Endometrium (tissue), 2 donors: ENCODE data around the gene SKIC3.
A peak's percentile ranks its signal among the peaks of the same experiment; 100 is the strongest.

ENCODE experiments used
- FAIRE-seq: peaks from 2 replicates; lab custom pipeline; 2012; peaks lifted over from hg19 to GRCh38; lab: Jason Lieb, UNC
- donor health status: control.
- donor health status: control.

Gene SKIC3

DNA sequence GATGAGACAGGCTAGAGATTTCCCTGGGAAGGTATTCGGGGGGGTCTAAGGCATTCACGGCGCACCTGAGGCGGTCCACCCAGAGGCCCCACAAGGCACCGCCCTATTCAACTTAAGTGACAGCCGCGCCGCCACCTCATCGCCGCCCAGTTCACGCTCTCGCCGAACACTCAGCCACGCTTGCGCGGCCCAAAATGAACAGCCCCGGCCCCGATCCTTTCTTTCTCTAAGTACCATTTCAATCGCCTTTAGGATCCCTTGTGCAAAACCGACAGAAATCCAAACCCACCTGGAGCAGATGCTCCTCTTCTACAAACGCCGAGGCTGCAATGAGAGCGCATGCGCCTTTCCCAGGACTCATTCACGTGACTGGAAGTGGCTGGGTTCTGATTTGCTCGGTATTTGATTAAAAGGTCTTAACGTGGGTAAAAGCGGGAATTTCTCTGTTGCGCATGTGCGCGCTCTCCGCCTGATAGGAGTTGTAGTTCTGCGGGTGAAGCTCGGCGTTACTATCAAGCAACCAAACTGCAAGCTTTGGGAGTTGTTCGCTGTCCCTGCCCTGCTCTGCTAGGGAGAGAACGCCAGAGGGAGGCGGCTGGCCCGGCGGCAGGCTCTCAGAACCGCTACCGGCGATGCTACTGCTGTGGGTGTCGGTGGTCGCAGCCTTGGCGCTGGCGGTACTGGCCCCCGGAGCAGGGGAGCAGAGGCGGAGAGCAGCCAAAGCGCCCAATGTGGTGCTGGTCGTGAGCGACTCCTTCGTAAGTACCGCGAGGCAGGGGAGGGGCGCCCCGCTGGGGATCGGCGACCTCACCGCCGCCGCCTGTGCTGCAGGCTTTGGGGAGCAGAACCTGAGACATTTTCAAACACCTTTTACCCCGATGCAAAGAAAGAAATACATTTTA is at the start of gene SKIC3, which contains the start of gene ARSK:
TSS of gene SKIC3 (minus strand) at position 331 of the 902 bp plus-strand sequence. CDS start 7,827 bp downstream, outside the sequence.
TSS of gene ARSK (plus strand) at position 455 of the 902 bp plus-strand sequence. CDS start at position 633, 178 bp downstream.
- peak; percentile 88 for FAIRE-seq

- no peak for FAIRE-seq
These were observed 45.8 kb upstream of the SKIC3 start for GRCh38 chr5:95600557-95600956.

DNA sequence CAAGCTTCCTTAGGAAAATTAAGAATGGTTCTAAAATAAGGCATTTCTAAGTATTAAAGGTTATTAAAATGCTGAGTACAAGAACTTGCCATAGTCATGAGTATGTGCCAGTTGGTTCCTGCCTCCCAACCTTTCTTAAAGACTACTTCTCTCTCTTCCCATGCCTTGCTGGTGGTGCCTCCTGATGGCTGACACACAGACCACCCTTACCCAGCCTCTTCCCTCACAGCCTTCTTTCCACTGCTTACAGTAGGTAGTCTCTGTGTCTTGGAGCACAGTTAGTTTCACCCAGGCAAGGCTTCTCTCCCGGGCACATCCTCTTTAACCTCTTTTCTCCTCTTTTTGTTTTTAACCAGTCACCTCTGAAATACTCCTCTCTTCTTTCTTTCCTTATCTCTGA is 44.5 kb upstream of the SKIC3 start:
- FAIRE-seq: no peak

DNA sequence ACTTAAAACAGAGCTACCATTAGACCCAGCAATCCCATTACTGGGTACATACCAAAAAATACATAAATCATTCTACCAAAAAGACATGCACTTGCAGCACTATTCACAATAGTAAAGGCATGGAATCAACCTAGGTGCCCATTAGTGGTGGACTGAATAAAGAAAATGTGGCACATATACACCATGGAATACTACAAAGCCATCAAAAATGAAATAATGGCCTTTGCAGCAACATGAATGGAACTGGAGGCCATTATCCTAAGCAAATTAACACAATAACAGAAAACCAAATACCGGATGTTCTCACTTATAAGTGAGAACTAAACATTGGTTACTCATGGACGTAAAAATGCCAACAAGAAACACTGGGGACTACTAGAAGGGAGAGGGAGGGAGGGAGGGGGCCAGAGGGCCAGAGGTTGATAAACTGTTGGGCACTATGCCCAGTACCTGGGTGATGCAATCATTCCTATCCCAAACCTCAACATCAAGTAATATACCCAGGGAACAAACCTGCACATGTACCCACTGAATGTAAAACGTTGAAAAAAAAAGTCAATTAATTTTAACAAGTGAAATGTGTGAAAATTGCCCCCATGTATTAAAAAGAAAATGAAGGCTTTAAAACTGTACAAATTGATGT is 40.6 kb upstream of the SKIC3 start:
- no peak for FAIRE-seq

DNA sequence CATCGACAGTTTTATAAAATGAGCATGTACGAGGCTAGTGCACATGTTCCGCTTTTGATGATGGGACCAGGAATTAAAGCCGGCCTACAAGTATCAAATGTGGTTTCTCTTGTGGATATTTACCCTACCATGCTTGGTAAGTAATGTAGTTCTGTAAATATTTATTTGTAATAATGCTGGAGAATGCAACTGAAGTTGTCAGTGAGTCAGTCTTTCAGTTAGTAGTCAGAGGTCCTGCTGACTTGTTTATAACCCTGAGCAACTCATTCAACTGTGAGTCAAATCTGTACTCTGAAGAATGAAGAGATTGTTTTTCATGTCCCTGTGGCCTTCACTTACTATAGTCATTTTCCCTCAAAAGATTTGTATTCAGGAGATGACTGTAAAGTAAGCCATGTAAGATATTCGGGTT is 36.7 kb upstream of the SKIC3 start:
- no peak for FAIRE-seq

- FAIRE-seq: no peak
These were observed 36.1 kb upstream of the SKIC3 start for GRCh38 chr5:95590880-95591279.

- FAIRE-seq: no peak
These were observed 29.2 kb upstream of the SKIC3 start for GRCh38 chr5:95583992-95584391.

GRCh38 chr5:95581576-95581975 is 26.8 kb upstream of the SKIC3 start:
- no peak for FAIRE-seq

DNA sequence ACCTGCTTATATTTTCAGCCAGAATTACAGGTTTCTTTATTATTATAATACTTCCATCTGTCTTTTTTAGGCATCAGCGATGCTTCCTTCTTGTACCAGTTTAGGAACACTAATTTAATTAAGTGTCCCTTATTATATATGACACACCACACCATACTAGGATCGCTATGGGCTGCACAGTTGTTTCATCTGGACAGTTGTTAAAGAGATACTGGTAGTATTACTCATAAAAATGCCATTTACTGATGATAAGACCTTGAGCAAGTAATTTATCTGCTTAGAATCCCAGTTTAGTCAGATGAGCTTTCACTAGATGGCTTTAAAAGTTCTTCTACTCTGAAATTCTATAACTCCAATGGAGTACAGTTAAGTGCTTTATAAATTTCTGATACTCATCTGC is 17.2 kb upstream of the SKIC3 start:
- FAIRE-seq: no peak

DNA sequence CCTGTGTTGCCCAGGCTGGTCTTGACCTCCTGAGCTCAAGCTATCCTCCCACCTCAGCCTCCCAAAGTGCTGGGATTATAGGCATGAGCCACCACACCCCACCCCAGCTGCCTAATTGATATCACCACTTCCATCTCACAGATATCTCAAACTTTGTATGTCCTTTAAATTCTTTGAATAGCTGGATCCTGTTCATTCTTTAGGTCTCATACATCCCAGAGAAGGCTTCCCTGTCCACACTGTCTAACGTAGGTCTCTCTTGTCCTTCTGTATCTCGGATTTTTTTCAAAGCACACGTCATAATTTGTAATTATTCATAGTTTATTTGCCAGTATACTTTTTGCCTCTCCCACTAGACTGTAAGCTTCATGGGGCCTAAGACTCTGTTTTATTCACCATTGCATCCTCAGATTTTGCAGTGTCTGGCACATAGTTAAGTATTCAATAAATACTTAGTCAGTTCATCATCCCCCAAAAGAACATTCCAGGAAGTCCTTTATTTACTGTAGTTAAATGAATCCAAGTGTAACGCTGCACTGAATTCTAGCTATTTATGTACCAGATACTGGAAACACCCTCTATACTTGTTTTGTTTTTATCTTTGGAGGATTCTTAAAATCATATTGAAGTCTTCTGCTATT is 10.6 kb upstream of the SKIC3 start:
- FAIRE-seq: no peak

- FAIRE-seq: no peak
These were observed 9.7 kb upstream of the SKIC3 start for GRCh38 chr5:95564450-95564849.

GRCh38 chr5:95563367-95563766 is 8.6 kb upstream of the SKIC3 start:
- FAIRE-seq: no peak

DNA sequence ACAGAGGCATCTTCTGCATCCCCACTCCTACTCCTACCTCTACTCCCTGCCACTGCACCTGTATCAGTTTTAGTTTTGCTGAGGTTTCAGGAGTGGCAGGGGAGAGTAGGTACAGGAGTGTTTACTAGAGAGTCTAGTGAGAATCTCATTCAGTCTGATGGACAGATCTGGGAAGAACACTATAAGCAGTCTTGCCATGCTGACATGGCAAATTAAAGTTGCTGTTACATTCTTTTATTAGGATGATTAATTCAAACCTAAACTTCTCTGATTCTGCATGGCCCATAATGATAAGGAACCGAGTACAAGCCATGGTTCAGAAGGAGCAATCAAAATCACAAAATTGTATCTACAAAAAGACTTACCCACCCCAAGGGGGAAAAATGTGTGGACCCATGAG is 7.5 kb upstream of the SKIC3 start:
- FAIRE-seq: no peak

DNA sequence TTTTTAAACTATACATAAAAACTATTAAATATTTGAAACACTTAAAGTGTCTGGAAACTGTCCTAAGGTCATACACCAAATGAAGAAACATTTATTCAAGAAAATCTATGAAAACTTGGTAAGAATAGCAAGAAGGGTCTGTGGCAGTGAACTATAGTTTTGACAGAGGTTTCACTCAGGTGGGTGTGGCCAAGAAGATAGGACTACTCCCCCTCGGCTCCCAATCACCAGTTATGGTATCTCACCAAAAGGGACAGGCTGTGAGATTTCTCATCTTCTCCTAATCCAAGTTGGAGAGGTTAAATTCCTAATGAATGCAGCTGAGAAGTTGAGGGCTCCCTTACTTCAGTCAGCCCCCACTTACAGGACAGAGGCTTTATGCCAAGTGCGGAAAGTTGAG is 3.1 kb upstream of the SKIC3 start:
- FAIRE-seq: no peak

DNA sequence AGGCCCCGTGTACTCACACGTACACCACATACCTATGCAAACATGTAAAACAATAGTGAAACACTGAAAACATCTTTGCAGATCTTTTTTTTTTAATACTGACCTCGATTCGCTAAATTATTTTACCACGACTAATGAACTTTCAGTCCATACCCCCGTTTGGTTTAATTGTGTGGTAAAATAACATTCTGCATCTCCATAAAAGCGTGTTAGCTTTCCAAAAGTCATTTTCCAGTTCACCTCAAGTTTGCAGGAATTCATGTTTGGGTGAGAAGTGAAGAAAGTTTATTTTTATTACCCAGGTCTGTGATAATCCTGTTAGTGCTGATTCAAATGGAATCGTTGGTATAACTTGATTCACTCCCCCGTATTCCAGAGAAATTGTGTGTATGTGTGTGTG is 776 bp upstream of the SKIC3 start:
- FAIRE-seq: no peak

DNA sequence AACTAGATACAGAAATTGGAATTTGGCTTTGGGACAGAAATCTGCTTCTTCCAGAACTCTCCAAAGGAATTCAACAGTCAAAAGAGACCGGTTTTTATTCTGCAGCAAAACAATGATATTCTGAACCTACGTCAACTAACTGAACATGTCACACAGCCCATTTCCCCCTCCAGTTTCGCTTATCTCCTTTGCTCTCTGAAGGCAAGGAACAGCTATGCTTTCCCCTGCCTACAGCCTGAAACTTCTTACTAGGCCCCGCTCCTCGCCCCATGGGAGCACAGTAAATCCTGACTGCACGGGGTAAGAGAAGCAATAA is 488 bp downstream of the SKIC3 start:
- FAIRE-seq: no peak

- FAIRE-seq: no peak
These were observed 5.7 kb downstream of the SKIC3 start for GRCh38 chr5:95549030-95549429.

DNA sequence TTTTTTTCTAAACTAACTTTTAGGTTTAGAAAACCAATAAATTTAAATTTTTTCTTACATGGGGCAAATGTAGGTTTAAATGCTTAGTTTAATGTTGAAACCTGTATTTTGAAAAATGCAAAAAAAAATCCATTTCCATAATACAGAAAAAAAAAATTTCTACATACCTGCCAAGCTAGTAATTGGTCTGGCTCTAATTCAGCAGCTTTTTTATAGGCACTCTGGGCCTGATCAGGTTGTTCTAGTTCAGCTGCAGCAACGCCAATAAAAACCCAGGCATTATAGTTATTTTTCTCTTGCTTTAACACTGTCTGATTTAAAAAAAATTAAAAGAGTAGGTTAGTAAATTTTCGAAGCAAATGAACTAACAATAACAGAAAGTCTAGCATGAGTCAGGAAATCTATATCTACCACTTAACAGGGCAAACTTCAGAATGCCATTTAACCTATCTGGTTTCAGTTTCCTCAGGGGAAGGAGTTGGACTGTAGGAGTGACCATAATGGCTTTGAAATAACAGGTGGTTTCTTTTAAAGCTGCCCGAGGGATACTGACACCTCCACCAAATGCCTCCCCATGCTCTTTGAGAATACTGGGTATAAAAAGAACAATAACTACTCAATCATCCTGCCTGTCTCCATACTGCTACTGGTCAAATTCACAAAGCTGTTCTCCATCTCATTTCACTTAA is 11.6 kb downstream of the SKIC3 start:
- peak; percentile 53 for FAIRE-seq

DNA sequence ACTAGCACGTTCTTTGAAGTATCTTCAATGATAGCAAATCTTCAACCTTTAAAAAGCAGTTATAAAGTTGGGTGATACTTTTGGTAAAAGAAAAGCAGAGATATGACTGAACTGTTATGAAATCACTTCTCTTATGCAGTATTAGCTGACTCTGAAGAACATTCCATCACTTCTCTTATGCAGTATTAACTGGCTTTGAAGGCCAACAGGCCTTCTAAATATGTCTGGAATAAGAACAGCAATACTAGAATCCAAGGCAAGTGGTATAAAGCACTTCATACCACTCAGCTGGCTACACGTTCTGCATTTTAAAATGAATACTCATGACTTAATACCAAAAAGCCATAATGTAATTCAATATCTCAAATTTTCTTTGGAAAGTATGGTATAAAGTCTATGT is 17.3 kb downstream of the SKIC3 start:
- no peak for FAIRE-seq

- FAIRE-seq: no peak
These were observed 21.0 kb downstream of the SKIC3 start for GRCh38 chr5:95533761-95534160.

GRCh38 chr5:95533106-95533505 is 21.7 kb downstream of the SKIC3 start:
- FAIRE-seq: no peak

DNA sequence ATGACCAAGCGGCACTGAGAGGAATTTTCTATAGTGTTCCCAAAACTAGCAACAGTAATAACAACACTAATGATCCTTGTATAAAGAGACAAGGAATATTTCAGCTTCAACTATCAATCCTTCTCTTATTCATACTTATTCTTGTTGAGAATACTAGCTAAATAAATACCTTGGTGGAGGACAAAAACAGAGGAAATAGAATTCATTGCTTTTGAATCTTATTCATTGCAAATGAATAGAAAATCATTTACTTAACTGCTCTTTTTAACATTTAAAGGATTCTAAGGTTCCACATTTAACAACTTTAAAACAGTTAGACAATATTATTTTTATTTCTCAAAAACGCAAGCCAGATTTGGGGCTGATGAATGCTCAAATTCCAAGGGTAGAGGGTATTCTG is 22.4 kb downstream of the SKIC3 start:
- no peak for FAIRE-seq

GRCh38 chr5:95531491-95531890 is 23.3 kb downstream of the SKIC3 start:
- FAIRE-seq: no peak
